GM15510 (cell line): ENCODE results near the gene OR9I1.

ENCODE experiments used
- POLR2A ChIP-seq: IDR thresholded peaks from 3 replicates; pipeline ENCODE4 v1.6.1; 2011; ENCODE audit warnings: borderline replicate concordance; ENCODE audit not compliant: insufficient read length; ENCODE audit errors: extremely low read depth

The OR9I1 gene

GRCh38 chr11:58067685-58068084, 57.6 kb downstream of the OR9I1 start:
- no peak for TF ChIP-seq POLR2A
